Activated T-cell treated with anti-CD3 and anti-CD28 coated beads, Interleukin-2, amount 50 U/mL, for 4 hours (primary cell): ENCODE data around the gene CCDC93. TPM values are rescaled to one million over a fixed set of nuclear protein-coding genes. Genes with fewer than 3 reads are reported as not detected.

Experiments used
- ATAC-seq, 2 donors: fragments of 200-7000 bp; cut with Tn5 transposase; one replicate each; pipeline ENCODE4 v1.10.0; 2021
- DNase-seq: peaks from one replicate; pipeline ENCODE4 v3.0.0-alpha.2; 2020
- H3K27me3 Mint-ChIP-seq: one replicate; pipeline ENCODE4 v1.8.0; 2021; ENCODE audit warnings: low read depth, mixed read lengths
- H3K36me3 Mint-ChIP-seq: one replicate; pipeline ENCODE4 v1.8.0; 2022; ENCODE audit warnings: mixed read lengths; ENCODE audit not compliant: insufficient read depth
- H3K4me1 Mint-ChIP-seq: one replicate; pipeline ENCODE4 v1.8.0; 2021; ENCODE audit warnings: low read depth, mixed read lengths
- H3K4me3 Mint-ChIP-seq: one replicate; pipeline ENCODE4 v1.8.0; 2021; ENCODE audit warnings: mild to moderate bottlenecking, moderate library complexity, mixed read lengths
- H3K9me3 Mint-ChIP-seq: one replicate; pipeline ENCODE4 v1.8.0; 2021; ENCODE audit warnings: mixed read lengths
- total RNA-seq, 3 donors: library from RNA; stranded (reverse); gene quantifications; one replicate each; pipeline ENCODE4 v1.2.1, GENCODE V29; 2021

Gene CCDC93
- total RNA-seq, 3 donors from 2014 or later: 23.7 to 25.8 (median 24.8) TPM

DNA sequence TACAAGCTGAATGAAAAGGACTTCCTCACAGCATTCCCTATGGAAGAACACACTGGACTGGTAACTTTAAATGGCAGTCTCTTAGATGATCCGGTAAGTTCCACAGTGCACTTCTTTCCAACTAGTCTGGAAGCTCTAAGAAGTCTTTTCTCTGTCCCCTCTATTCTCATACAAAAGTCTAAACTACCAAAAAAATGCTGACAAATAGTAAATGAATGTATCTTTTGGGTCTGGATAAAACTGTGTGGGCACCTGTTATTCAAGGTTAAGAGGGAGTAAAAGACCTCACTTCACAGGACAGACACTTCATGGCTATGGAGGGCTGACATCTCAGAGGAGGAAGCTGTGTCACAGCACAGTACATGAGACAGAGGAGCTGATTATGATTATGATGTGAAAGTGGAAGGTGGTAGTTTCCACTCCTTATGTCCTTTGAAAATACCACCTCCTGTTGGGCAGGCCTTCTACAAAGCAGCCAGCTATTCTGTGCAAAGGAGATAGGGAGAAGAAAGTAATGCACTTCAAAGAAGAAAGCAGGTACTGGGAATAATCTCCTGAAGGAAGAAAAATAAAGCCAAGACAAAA lies 23.9 kb downstream of the CCDC93 start:
- no peaks in the 10 kb centered on the region for H3K9me3 Mint-ChIP-seq
- ATAC-seq (no peak), DNase-seq (no peak)
- H3K36me3 Mint-ChIP-seq: peaks cover 35% of the 10 kb centered on the region
- no peak overlapping the region for H3K4me3 Mint-ChIP-seq
- peaks cover 3% of the 10 kb centered on the region for H3K4me1 Mint-ChIP-seq
- no peaks in the 10 kb centered on the region for H3K27me3 Mint-ChIP-seq

DNA sequence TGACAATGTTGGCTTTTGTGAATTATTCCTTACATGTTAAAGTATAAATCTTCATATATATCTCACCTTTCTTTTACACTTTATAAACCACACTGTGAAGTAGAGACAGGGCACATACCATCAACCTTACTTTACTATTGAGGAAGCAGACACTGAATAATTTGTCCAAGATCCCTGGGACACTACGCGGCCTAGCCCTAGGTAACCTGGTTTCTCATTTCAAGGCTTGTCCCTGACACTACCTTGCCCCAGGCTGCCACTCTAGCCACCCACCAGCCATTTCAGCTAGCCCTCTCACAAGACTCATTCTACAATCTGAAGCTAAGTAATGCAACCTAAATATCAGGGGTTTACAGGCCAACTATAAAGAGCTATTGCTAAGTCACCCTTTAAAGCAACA lies 26.7 kb downstream of the CCDC93 start:
- Mint-ChIP-seq H3K27me3 (no peaks in the 10 kb centered on the region), H3K4me3 (no peak overlapping the region), H3K4me1 (peaks cover 3% of the 10 kb centered on the region), H3K36me3 (peaks cover 39% of the 10 kb centered on the region), H3K9me3 (no peaks in the 10 kb centered on the region)
- ATAC-seq: no peak
- DNase-seq: no peak

DNA sequence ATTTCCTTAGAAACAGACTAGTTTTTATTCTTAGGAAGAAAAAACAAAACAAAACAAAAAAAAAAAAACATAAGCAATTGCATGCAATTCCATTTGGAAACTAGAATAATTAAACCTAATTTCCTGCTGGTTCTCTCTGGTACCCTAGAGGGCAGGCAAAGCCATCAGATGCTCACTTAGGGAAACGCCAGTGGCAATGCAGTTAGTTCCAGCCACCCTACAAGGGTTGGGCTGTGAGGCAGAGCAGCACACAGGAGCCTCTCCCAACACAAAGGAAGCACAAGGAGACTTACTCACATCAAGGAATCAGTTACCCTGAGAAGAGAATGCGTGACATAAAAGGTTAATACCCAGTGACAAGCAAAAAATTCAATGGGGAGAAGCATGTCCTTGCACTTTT lies 28.8 kb downstream of the CCDC93 start:
- ATAC-seq: no peak
- H3K36me3 Mint-ChIP-seq: peaks cover 38% of the 10 kb centered on the region
- H3K4me1 Mint-ChIP-seq: peaks cover 4% of the 10 kb centered on the region

DNA sequence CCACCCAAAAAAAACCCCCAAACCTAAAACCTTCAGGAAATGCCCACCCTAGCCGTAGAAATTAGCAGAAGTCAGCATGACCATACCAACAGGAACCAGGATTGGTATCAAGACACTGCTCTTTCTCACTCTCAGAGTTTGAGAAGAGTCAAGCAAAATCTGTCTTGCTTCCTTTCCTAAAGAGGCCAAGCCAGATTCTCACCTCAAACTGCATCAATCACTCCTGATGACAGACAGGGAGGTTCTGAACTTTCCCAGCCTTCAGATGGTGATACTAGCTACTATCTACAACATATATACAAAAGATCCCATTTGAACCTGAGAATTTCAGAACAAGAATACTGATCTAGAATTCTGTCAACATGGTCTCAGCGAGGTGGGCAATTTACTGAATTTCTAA lies 29.7 kb downstream of the CCDC93 start:
- ATAC-seq (no peak), DNase-seq (no peak)
- Mint-ChIP-seq H3K27me3 (no peaks in the 10 kb centered on the region), H3K36me3 (peaks cover 37% of the 10 kb centered on the region), H3K4me3 (no peak overlapping the region), H3K9me3 (no peaks in the 10 kb centered on the region), H3K4me1 (peaks cover 3% of the 10 kb centered on the region)

More for the DNA sequence above, 28.8 kb downstream of the CCDC93 start:
- no peak overlapping the region for H3K4me3 Mint-ChIP-seq
- H3K9me3 Mint-ChIP-seq: no peaks in the 10 kb centered on the region
- DNase-seq: no peak
- H3K27me3 Mint-ChIP-seq: no peaks in the 10 kb centered on the region

DNA sequence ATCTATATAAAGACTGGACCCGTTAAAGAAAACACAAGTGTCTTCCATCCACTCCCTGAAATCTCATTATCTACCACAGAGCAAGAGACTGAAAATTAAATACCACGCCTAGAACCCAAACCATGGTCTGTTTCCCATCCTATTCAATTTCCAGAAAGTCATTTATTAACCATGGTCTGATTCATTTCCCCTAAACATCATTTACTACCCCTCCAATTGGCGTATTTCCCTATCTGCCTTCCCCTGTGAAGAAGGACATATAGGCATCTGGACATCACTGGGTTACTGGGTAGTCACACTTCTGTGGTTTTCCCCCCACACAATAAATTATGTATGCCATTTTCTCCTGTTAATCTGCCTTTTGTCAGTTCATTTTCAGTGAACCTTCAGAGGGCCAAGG lies 30.8 kb downstream of the CCDC93 start:
- Mint-ChIP-seq H3K9me3 (no peaks in the 10 kb centered on the region), H3K4me1 (peaks cover 2% of the 10 kb centered on the region), H3K36me3 (peaks cover 36% of the 10 kb centered on the region), H3K27me3 (no peaks in the 10 kb centered on the region), H3K4me3 (no peak overlapping the region)
- DNase-seq: no peak
- no peak for ATAC-seq

DNA sequence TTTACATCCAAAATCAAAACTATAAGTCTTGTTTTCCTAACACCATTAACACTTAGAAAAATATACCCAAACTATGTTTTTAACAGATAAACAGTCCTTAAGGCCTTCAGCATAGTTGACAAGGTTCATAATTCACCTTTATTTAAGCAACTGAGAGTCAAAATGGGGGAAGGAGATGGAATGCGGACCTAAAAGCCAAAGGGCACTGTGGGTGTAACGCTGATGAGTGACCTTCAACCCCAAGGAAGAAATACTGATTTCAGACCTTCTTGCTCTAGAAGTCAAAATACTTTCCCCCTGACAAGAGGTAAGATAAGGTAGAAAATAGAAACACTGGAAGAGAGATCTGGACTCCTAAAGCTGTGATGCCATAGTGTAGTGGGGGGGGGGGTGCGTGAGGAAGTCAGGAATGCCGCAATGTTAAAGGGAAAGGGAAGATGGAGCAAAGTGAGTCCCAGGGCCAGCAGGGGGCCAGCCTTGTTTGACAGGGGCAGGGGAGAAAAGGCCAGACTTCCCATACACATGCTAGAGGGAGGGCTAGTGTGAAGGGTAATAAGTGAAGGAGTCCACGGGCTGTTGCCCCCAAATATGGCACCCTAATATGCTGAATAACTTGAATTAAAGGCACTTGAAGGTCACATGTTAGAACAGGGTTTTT lies 31.4 kb downstream of the CCDC93 start:
- DNase-seq (no peak), ATAC-seq (no peak)
- Mint-ChIP-seq H3K9me3 (no peaks in the 10 kb centered on the region), H3K27me3 (no peaks in the 10 kb centered on the region), H3K4me3 (no peak overlapping the region), H3K4me1 (peaks cover 2% of the 10 kb centered on the region), H3K36me3 (peaks cover 40% of the 10 kb centered on the region)

DNA sequence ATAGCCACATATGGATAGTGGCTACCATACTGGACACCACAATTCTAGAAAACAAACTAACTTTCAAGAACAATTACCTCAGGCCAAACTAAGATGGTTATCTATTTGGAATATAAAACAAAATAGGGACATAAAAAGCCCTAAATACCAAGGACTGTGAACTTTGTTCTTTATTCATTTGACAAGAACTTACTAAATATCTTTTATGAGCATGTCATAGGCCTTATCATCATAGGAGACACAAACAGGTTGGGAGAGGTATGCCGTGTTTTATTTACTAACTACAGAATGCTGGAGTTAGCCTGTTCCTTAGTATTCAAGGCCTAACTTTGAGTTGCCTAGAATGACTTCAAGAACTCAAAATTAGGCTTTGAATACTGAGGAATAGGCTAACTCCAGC lies 32.1 kb downstream of the CCDC93 start:
- no peak overlapping the region for H3K4me3 Mint-ChIP-seq
- H3K4me1 Mint-ChIP-seq: peaks cover 2% of the 10 kb centered on the region
- ATAC-seq (no peak), DNase-seq (no peak)
- peaks cover 40% of the 10 kb centered on the region for H3K36me3 Mint-ChIP-seq
- no peaks in the 10 kb centered on the region for H3K27me3 Mint-ChIP-seq
- no peaks in the 10 kb centered on the region for H3K9me3 Mint-ChIP-seq

DNA sequence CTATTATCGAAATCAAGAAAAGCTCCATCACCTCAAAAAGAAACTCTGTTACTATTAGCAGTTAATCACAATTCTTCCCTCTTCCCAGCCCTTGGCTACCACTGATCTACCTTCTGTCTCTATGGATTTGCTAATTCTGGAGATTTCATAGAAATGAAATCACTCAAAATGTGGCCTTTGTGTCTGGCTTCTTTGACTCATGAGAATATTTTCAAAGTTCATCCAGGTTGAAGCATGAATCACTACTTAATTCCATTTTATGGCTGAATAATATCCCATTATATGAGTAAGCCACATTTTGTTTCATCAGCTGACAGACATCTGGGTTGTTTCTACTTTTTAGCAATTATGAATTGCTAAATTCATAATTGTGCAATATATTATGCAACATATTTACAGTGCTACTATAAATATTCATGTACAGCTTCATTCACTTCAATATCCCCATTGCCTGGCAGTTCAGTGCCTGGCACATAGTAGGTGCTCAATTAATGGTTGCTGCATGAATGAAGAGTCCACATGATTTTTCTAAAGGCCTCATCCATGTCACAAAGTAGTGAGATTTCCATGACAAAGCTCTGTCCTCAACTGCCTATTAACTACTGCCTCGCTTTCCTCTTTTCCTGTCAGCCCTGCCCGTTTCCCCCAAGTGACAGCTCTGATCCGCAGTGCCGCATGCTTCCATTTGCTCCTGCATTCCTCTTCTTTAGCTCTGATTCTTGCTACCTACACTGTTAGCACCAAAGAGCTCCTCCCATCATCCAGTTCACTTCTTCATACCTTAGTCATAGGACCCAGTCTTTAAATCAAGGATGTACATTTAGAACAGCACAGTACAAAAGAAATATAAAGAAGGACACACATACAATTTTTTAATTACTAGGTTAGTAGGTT lies 32.8 kb downstream of the CCDC93 start:
- peaks cover 2% of the 10 kb centered on the region for H3K4me1 Mint-ChIP-seq
- peaks cover 42% of the 10 kb centered on the region for H3K36me3 Mint-ChIP-seq
- no peaks in the 10 kb centered on the region for H3K27me3 Mint-ChIP-seq
- no peaks in the 10 kb centered on the region for H3K9me3 Mint-ChIP-seq
- DNase-seq: no peak
- no peak for ATAC-seq
- H3K4me3 Mint-ChIP-seq: no peak overlapping the region

DNA sequence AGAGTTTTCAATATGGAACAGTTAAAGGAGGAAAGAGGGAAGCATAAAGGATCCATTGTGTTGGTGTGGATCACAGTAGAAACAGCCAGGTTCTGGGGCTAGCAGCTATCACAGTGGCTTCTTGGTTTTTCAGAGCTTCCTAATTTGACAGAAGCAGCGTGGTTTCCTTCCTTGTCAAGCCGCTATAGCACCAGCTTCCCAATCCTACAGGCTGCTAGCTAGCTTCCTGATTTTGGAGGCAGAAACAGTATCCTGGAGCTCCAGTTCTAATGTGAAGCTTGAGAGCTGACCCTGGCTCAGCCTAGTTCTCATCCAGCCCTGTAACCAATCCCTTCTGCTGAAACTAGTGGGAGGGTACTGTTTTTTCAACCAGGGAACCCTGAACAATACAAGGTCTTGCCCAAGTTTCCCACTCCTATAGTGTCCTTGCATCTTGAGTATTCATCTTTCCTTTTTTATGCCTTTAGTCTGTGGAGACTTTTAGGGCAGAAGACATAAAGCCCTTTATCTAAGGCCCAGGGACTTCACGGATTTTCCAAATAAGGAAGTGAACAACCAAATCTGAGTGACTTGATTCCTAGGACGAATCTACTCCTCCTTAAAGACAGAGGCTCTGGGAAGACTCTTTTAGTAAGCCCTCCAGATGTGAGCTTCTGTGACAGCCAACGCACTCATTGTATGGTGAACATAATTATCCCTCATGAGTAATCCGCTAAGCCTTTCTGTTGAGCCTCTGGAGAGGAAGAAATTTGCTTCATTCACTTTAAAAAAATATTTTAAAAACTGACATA lies 33.8 kb downstream of the CCDC93 start:
- no peaks in the 10 kb centered on the region for H3K27me3 Mint-ChIP-seq
- ATAC-seq: no peak
- DNase-seq: no peak
- peaks cover 2% of the 10 kb centered on the region for H3K4me1 Mint-ChIP-seq
- peaks cover 49% of the 10 kb centered on the region for H3K36me3 Mint-ChIP-seq
- H3K9me3 Mint-ChIP-seq: no peaks in the 10 kb centered on the region
- no peak overlapping the region for H3K4me3 Mint-ChIP-seq

DNA sequence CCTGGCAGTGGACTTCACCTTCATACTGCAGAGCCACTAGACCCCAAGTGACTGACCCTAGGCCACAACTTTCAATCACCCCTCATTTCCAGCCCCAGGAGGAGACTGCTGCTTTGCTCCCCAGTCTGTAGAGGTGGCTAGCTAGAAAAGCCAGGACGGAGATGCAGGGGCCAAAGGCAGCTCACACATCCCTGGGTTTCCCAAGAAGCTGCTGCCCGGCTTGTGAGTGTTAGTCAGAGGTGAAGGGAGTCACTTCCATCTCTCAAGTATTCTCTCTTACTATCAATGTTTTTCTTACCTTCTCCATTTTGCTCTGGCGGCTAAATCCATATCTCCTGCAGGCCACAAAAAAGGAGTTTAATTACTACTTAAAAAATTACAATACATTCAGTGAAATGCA lies 36.2 kb downstream of the CCDC93 start:
- ATAC-seq: no peak
- H3K36me3 Mint-ChIP-seq: peaks cover 53% of the 10 kb centered on the region
- H3K9me3 Mint-ChIP-seq: no peaks in the 10 kb centered on the region
- DNase-seq: no peak
- H3K4me1 Mint-ChIP-seq: peaks cover 2% of the 10 kb centered on the region
- no peaks in the 10 kb centered on the region for H3K27me3 Mint-ChIP-seq
- H3K4me3 Mint-ChIP-seq: no peak overlapping the region

DNA sequence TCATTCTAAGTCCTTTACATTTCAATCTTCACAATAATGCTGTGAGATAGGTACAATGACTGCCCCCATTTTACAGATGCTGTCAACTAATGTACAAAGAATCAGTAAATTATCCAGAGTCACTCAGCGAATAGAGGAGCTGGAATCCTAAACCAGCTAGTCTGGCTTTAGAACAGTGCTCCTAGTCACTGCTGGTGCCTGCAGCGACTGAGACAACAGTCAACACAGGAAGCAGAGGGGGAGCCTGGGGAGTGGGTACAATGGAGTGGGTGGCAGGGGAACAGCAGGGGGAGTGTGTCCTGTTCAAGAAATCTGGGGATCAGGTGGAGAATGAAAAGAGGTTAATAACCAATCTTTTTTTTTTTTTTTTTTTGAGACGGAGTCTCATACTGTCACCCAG lies 37.3 kb downstream of the CCDC93 start:
- no peaks in the 10 kb centered on the region for H3K9me3 Mint-ChIP-seq
- no peak for ATAC-seq
- H3K4me3 Mint-ChIP-seq: no peak overlapping the region
- peaks cover 4% of the 10 kb centered on the region for H3K4me1 Mint-ChIP-seq
- H3K27me3 Mint-ChIP-seq: no peaks in the 10 kb centered on the region
- DNase-seq: no peak
- H3K36me3 Mint-ChIP-seq: peaks cover 58% of the 10 kb centered on the region

DNA sequence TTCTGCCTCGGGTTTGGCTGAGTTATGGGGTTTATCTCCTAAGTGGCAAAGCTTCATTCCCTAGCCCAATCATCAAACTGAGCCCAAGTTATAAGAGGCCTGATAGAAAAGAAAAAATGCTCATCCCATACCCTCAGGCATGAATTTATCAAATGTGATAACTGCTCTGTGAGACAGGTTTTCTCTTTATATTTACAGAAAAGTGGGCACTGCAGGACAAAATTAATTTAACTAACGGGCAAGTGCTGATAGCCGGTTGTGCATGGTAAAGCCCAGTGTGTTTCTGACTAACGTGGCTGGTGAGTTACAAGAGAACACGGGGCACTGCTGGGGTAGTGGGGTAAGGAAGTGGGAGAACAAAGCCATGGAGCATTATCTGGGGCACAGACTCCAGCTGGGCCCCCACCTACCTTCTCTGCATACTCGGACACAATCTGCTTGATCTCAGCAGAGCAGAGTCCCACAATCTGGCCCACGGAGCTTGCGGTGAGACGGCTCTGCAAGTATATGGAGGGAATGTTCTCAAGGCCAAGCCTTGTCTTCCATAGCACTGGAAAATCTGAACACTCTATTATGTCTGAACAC lies 40.3 kb downstream of the CCDC93 start:
- Mint-ChIP-seq H3K27me3 (no peaks in the 10 kb centered on the region), H3K4me3 (no peak overlapping the region), H3K36me3 (peaks cover 72% of the 10 kb centered on the region), H3K9me3 (no peaks in the 10 kb centered on the region), H3K4me1 (peaks cover 2% of the 10 kb centered on the region)
- DNase-seq (no peak), ATAC-seq (no peak)

DNA sequence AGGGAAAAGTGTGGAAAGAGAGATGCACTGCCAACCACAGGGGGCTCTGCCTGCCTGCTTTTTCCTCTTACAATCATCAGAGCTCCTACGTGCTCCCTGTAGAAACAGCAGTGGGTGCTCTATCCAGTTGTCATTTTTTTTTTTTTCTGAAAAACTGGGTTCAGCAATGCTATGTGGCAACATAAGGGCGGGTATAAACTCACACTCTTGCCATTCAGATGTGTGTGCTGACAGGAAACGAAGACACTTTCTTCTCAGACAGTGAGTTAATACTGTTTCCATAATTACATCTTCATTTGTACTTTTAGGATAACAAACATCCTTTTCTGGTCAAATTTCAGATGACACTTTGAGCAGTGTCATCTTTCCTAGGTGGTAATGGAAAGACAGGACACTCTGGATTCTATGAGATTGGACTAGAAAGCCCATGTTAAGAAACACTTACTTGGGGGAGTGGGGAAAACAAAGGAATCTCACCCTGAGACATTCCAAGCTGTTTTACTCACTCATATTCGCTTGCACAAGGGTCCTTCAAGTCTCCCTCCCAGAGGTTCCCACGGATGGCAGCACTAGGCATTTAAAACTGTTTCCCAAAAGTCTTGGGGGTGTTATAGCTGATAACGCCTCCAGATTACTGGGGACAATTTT lies 41.3 kb downstream of the CCDC93 start:
- H3K36me3 Mint-ChIP-seq: peaks cover 72% of the 10 kb centered on the region
- no peak overlapping the region for H3K4me3 Mint-ChIP-seq
- H3K27me3 Mint-ChIP-seq: no peaks in the 10 kb centered on the region
- DNase-seq (no peak), ATAC-seq (no peak)
- no peaks in the 10 kb centered on the region for H3K9me3 Mint-ChIP-seq
- H3K4me1 Mint-ChIP-seq: peaks cover 2% of the 10 kb centered on the region
